NOMO-1 treated with dmso at 0.1 percent for 144 hours (cell line): Measurements from ENCODE around the gene PTCSC3.

Experiments
- DNase-seq: peaks from one replicate; lab custom pipeline; 2025; ENCODE audit not compliant: unreplicated experiment; lab: John Stamatoyannopoulos, UW

Gene PTCSC3

DNA sequence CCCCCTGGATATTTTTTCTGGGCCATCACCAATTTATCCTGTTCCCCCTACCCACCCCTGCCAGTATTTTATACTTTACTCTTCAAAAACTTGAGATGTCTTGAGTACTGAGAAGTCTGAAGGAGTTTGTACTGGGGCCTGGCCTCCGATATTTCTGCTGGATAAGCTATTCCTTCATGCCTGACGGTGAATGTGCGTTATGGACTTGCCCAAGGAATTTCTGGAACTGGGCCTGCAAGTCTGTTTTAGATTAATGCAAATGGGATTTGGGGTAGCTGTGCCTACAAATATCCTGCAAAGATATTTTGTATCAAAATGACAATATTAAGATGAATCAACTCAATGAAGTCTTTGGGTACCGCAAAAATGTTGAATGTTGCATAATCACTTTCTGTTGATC is at the start of gene PTCSC3:
Gene PTCSC3 (minus strand): TSS at position 199 of the 400 bp plus-strand sequence.
- no peak for DNase-seq

DNA sequence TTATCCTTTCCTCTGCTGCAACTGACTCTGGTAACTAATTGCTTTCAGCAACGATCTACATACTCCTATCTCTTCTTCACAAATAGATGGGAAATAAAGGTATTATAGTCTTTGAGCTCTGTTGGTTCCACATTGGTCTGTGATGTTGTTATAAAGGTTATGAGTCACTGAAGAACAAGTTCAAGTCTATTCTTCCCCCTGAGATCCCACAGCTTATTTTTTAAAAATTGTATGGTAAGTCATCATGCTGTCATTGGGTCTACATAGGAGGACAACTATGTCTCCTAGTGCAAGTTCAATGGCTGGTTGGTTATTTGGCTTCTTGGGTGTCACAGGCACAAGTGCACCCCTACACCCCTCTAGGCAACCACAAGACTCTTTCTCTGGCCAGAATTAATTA is 49.6 kb upstream of the PTCSC3 start:
- DNase-seq, result no peak

DNA sequence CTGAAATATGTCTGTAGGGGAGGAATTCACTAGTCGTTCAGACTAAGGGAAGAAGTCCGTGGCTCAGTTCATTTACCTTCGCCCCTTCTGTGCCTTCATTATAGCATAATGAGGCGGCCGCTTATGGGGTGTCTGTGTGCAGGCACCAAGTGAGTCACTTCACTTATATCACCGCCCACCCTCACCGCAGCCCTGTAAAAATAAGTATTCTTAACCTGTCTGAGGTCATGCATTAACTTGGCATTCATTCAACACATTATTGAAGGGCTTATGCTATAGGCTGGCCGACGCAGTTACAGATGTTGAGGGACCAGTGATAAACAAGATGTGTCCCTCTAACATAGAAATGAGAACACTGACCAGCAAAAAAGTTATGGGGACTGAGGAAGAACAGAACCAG is 47.7 kb upstream of the PTCSC3 start:
- DNase-seq, result no peak

DNA sequence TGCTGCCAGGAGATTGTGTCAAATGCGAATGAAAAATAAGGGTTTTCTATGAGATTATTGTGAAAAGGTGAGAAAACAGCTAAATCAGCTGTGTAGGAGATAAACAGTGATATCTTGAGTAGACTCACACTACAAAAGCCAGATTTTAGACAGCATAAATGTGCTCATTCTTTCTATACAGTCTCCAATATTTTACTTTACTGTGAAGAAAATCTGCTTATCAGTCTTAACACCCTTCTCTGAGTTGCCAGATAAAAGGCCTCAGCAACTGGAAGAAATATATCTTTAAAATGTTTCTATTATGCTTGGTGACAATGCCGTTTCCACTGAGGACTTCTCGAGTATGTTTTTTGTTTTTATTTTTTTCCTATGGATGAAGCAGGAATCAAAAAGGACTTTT is 47.0 kb upstream of the PTCSC3 start:
- no peak for DNase-seq

DNA sequence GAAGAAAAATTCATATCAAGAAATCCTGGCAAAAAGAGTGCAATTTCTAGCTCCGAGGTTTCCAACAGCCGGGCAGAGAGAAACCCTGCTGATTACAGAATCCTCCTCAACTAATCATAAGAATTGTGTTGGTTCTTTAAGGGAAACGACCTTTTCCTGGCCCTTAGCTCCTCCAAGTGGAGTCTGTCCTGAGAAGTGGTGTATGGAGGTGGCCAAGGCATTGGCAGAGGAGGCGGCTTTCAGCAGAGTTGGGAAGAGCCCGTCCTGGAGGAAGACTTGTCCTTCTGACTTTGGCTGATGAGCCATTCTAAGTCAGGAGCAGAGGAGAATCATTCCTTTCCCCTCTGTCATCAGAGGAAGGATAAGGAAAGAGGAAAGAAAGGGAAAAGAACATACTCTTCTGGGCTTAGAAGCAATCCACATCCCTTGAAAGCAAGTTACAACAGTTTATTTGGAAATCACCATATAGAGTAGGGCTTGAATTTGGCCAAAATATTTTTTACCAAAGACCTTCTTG is 46.5 kb upstream of the PTCSC3 start:
- no peak for DNase-seq

DNA sequence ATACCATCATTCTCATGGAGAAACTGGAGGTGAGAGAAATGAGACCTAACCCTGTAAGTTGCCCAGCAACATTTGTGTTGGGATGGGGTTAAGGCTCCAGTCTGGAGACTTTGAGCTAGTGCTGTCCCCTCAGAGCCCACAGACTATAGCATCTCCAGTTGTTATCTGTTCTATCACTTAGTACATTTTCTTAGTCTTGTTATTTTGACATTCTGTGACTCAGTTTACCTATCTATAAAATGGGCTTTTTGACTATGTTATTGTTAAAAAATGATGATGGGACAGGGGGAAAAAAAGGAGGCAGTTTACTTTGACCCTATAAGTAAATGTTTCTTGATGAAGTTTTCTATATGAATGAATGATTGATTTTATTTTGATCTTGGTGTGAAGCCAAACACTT is 45.8 kb upstream of the PTCSC3 start:
- no peak for DNase-seq

DNA sequence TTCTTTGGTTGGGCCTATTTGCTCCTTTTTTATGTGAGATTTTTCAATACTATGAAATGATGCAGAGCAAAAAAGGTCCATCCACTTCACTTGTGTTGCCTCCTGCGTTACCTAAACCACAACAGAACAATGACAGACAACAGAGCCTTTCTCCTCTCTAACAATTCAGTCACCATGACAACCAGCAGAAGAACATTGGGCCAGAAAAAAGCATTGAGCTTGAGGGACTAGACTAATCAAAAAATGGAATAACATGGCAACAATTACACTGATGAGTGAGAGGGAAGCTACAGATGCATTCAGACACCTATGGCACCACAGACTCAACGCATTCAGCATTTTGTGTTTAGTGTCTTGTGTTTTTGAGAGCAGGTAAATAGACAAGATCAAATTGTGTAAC is 44.6 kb upstream of the PTCSC3 start:
- no peak for DNase-seq

DNA sequence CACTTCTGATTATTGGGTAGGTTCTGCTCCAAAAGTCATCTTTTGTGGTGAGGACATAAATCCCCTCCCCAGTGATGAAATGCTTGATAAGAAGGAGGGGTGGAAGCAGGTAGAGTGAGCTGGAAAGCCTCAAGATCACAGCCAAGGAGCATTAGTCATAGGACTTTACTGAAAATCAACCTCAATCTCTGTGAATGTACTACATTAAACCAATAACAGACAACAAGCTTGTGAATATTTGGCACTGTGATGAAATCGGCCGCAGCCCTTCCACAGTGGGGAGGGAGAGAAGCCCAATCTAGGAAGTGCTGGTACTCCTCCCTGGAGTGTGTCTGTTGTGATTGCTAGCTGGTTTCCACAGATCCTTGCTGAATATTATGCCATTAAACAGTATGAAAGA is 41.2 kb upstream of the PTCSC3 start:
- DNase-seq, result no peak

DNA sequence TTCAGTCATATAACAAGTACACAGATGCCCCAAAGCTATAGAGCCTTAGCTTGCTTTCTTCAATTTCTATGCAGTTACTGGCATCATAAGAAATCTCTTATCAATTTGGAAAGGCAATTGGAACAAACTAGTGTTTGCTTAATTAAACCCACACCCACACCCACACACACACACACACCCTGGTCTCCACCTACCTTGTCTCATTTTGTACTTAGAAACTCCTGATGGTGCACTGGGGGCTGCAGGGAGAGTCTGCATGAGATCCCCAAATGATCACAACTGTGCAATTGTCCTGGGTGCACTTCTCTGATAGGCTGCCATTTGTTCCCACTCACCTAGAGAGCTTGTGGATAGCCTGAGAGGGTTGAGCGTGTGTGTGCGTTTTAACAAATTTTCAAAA is 40.5 kb upstream of the PTCSC3 start:
- DNase-seq, result no peak

DNA sequence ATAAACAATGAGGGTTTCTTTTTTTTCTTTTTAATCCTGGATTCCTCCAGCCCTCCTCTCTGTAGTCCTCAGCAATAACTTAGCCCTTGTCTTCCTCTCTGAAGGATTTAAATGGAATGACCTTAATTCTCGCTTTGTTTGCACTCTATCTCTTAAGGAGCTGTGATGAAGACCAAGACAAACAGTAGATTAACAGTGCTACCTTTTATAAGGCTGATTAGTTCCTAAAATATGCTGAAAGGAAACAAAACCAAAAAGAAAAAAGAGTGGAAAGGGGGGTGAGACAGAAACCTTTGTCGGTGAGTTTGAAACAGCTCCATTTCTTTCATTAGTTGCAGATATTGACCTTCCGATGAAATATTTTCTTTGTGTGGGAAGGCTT is 38.7 kb upstream of the PTCSC3 start:
- DNase-seq, result no peak

DNA sequence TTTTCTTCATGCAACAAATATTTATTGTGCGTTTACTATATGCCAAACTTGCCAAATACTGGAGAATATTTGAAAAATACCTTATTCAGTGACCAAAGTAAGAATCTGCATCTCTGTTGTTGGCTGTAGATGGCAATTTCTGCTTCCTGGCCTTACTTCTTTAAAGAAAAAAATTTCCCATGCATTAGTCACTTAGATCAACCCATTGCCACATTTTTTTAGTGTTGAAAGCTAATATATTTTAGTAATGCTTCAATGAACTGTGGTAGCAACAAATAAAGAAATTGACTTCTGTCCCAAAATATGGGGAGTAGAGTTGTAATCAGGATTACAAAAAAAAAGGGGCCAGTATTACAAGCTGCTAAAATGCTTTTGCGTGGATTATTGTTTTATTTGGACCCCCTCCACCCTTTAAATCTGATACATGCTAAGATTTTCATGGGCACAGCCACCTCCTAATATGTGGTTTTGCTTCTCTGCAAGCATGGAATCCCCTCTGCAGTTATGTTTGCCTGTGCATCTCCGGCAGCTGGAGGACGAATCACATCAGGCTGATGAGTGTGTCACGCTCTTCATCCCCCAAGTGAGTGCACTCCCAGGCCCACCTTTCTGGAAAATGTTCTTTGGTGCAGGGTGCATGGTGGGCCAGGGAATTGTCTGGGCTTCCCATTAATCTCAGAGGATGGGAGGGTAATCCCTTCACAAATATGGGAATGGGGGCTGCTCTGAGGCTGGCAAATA is 38.1 kb upstream of the PTCSC3 start:
- no peak for DNase-seq

DNA sequence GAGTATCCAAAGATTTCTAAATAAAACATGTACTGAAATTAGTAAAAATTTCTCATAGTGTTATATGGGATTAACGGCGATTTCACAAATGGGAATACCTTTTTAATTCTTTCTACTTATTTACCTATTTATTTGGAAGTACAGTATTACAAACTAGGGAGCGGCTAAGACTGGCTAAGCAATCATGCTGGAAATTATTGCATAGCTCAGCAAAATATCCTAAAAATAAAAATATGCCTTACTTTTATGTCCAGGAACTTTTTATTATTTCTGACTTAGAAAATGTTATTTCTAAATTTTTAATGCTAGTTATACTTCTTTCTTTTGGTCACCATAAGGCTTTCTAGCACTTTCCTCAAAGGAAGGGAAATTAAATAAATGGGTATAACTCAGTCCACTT is 36.5 kb upstream of the PTCSC3 start:
- DNase-seq, result no peak

DNA sequence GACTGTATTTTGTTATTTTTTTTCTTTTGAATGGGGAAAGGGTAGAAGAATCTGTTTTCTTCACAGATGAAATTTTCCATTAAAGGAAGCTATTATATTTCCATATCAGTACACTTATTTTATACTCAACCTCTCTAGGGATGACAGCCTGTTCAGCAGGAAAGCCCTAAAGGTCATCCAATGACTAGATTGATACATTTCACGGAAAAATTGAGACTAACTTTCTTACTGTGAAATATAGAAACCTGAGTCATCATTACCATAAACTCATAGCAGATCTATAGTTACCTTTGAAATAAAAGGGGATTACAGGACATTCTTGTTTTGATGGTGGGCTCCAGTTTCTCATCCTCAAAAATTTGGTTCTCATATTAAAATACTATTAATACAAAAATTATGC is 36.1 kb upstream of the PTCSC3 start:
- DNase-seq, result no peak

DNA sequence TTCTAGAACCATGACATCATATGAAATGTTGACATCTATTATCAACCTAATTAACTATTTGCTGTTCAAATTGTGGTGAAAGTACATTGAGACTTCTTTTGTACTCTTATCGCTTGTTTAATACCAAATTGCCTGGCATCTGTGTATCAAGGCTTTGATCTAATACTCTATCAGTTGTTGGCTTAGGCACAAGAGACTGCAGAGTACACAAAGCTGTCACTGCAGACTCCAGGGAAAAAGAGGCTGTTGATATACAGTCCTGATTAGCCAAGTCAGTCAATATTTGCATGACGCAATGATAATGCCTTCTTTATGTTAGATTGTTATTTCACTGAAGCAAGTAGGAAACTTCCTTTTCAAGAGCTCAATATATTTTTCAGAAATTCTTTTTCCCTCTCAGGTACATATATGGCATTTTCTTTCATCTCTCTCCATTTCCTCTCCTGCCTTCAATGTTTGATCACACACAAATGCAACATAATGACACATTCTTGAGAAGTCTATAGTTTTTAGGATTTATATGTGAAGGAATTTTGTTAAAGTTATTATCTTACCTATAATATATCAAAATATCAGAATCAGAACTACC is 32.3 kb upstream of the PTCSC3 start:
- no peak for DNase-seq

DNA sequence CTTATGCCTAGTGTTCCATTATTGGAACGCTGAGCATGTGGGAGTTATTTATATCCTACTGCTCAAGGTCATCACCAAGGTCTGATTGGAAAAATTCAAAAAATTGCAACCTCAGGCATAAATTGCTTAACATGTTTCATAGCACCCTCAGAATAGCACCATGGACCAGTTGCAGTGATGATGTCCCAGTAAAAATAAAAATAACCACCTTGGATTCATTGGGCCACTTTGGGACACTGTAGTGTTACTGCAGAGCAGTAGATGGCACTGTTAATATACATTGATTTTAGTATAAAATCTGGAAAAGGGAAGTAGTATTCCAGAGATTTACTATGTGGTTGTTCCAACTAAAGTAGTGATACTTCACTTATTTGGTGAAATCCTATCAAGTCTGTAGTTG is 31.0 kb upstream of the PTCSC3 start:
- DNase-seq, result no peak

DNA sequence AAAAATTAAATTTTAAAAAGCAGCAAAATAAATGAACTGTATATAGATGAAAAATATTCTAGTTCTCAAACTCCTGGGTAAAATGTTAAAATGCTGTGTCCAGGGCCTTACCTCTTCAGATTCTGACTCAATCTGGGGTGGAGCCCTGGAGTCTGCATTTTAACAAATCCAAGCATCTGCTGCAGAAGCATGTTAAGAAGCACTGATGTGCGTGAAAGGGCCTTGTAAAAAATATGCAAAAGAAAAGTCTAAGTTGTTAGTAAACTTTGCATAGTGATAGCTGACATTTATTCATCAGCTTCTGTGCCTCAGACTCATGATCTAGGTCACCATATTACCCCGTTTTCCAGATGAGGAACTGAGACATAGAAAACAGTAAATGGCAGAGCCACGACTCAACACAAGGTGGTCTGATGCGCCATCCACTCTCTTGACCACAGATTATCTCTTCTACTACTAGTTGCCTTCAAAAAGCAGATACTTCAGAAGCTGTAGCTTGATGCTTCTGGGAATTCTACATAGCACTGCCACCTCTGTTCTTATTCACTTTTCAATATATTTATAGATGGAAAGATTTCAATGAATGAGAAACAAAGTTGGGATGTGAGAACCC is 28.0 kb upstream of the PTCSC3 start:
- DNase-seq, result no peak

DNA sequence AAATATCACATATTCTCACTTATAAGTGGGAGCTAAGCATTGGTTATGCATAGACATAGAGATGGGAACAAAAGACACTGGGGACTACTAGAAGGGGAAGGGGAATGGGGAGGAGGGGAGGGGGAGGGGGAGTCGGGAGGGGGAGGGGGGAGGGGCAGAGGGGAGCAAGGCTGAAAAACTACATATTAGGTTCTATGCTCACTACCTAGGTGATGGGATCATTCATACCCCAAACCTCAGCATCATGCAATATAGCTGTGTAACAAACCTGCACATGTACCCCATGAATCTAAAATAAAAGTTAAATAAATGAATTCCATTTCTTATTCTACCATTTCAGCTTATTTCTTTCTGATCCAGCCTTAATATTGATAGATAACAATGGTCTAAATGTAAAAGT is 21.9 kb upstream of the PTCSC3 start:
- no peak for DNase-seq

DNA sequence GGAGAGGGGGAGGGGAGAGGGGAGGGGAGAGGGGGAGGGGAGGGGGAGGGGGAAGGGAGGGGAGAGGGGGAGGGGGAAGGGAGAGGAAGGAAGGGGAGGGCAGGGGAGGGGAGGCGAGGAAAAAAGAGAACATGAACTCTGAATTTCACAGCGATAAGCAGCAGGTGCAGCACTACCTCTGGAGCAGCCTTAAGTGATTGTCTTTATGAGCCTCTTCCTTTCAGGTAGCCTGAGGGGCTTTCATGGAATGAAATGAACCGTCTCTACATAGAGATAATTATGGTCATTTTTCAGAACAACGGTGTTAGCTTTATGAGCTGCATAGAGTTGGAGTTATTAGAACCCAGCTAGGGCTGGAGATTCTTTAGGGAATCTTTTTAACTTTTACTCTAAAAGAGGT is 18.1 kb upstream of the PTCSC3 start:
- no peak for DNase-seq

DNA sequence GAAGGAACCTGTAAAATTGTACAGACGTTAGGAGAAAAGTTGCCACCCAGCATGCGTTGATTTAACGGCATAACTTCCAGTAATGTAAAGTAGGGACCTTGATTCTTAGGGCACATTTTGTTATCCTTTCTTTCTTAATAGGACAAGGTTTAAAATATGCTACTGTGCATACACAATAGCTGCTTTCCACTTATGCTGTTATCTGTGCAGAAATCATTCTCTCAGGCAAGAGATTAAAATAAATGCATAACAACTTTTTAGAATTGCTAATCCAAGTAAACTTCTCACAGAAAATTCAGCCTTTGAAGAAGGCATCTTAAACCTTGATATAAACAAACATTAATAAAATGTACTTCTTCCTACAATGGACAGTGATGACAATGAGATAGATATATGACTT is 16.0 kb upstream of the PTCSC3 start:
- DNase-seq, result no peak

DNA sequence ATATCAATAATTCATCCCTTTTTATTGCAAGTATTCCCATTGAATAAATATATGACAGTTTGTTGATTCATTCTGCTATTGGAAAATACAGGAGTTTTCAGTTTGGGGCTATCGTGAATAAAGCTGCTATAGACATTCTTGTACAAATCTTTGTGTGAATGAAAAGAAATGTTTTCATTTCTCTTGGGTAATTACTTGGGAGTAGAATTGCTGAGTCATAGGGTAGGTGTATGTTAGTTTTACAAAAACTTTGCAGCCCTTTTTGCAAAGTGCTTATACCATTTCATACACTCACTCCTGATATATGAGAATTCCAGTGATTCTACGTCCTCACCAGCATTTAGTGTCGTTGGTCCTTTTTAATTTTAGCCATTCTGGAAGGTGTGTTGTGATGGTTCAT is 6.9 kb upstream of the PTCSC3 start:
- DNase-seq, result no peak

DNA sequence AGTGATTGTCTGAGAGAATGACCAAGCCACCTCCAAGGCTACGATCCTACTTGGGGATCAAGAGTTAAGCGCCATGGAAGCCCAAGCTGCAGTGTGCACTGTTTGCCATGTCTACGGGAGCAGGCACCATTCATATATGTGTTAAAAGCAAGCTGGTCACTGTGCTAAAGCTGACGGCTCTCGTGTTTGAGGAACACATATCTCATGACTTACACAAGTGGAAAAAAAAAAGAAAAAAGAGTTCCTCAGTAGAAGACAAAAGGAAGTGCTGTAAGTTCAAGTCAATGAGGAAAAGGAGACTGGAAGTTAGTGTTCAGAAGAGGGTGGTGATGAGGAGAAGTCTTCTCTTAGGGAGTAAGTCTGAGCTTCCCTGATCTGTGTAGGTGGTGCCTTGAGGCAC is 4.9 kb upstream of the PTCSC3 start:
- DNase-seq, result no peak

DNA sequence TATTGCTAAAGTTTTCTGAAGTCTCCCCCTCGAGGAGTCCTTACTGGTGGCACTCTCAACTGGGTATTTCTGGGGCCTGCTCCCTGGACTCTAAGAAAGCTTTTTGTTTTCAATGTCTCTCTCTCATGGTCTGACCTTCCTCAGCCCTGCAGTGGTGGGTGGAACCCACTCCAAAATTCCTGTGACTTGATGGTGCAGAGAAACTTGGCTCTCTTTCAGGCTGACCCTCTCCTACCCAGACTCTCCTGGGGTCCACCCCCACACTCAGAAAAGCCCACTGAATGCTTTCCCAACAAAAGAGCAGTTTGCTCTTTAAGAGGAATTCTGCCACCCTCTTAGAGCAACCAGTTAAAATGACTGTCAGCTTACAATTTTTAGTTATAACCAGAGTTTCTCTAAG is 967 bp upstream of the PTCSC3 start:
- no peak for DNase-seq
